Measurements from ENCODE around the gene BLCAP. TPM values are rescaled to one million over a fixed set of nuclear protein-coding genes. Genes with fewer than 3 reads are reported as not detected.

The BLCAP gene
- total RNA-seq, 3 donors from 2014 or later (not counting 1 experiment from before 2014, with no cell fraction given): 60.4 to 80.1 (median 77.9) TPM

DNA sequence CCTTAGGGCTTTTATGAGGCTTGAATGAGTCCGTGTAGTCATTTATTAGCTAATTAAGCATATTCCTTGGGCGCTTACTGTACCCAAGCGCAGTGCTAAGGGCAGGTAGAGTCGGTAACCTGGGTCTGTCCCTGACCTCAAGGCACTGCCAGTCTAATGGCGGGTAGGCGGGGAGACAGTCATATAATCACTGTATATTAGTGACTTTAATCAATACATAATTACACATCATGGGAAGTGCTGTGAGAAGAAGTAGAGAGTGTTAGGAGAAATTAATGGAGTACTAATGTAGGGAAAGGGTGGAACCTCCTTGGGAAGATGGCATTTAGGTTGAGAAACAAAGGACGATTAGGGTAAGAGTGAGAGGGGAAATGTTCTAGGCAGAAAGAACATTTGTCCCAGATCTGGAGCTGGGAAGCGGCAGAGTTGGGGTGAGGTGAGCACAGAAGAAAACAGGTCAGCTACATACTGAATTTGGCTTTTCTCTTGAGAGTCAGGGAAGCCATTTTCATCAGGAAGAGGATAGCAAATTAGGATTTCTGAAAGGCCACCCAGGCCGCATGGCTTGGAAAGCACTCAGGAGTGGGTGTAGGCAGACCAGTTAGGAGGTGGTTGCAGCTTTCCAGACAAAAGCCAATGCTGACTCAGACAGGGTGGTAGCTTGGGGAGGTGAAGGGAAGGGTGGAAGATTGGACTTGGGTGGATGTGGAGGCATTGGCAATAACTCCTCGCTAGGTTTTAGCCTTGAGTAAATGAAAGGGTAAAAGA lies 954 bp upstream of the BLCAP start:
- Histone ChIP-seq H3K4me3 (ENCODE audit: low read length) (peak overlapping the region; percentile 88), H3K27ac (ENCODE audit: low read length) (peak overlapping the region; percentile 90), H3K4me1 (ENCODE audit: control insufficient read depth, insufficient read depth, low read length) (peaks cover 40% of the 10 kb centered on the region), H3K36me3 (ENCODE audit: control insufficient read depth, insufficient read depth, low read length) (no peaks in the 10 kb centered on the region), H3K9me3 (ENCODE audit: control insufficient read depth, insufficient read depth, low read length) (no peaks in the 10 kb centered on the region), H3K27me3 (ENCODE audit: control insufficient read depth, insufficient read depth, low read length) (no peaks in the 10 kb centered on the region)
- WGBS (ENCODE audit: insufficient coverage): 59% methylated on average over 8 of the region's 10 CpGs
- no peaks in the 10 kb centered on the region for H3K36me3 Mint-ChIP-seq
- TF ChIP-seq, protein P1, sequence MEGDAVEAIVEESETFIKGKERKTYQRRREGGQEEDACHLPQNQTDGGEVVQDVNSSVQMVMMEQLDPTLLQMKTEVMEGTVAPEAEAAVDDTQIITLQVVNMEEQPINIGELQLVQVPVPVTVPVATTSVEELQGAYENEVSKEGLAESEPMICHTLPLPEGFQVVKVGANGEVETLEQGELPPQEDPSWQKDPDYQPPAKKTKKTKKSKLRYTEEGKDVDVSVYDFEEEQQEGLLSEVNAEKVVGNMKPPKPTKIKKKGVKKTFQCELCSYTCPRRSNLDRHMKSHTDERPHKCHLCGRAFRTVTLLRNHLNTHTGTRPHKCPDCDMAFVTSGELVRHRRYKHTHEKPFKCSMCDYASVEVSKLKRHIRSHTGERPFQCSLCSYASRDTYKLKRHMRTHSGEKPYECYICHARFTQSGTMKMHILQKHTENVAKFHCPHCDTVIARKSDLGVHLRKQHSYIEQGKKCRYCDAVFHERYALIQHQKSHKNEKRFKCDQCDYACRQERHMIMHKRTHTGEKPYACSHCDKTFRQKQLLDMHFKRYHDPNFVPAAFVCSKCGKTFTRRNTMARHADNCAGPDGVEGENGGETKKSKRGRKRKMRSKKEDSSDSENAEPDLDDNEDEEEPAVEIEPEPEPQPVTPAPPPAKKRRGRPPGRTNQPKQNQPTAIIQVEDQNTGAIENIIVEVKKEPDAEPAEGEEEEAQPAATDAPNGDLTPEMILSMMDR (IDR thresholded peaks at IDR 0.05): no peak
- no peak for DNase-seq
- peak overlapping the region; percentile 99 for H3K27ac Mint-ChIP-seq
- no peak for ATAC-seq
- peaks cover 47 to 58% of the 10 kb centered on the region in 2 donors for H3K4me1 Mint-ChIP-seq
- H3K4me3 Mint-ChIP-seq: peak overlapping the region; percentile 96
- intact Hi-C loops (cut with micrococcal nuclease): loop anchor here (5.0 to 10.0 kb wide), 2 partner anchors 351 to 1064 kb away; partner anchors contain the start of genes MROH8 and RPN2
- peaks cover 0 to 3% of the 10 kb centered on the region in 2 donors for H3K27me3 Mint-ChIP-seq (ENCODE audit: low read depth in 2 of 2)
- H3K9me3 Mint-ChIP-seq: no peaks in the 10 kb centered on the region

DNA sequence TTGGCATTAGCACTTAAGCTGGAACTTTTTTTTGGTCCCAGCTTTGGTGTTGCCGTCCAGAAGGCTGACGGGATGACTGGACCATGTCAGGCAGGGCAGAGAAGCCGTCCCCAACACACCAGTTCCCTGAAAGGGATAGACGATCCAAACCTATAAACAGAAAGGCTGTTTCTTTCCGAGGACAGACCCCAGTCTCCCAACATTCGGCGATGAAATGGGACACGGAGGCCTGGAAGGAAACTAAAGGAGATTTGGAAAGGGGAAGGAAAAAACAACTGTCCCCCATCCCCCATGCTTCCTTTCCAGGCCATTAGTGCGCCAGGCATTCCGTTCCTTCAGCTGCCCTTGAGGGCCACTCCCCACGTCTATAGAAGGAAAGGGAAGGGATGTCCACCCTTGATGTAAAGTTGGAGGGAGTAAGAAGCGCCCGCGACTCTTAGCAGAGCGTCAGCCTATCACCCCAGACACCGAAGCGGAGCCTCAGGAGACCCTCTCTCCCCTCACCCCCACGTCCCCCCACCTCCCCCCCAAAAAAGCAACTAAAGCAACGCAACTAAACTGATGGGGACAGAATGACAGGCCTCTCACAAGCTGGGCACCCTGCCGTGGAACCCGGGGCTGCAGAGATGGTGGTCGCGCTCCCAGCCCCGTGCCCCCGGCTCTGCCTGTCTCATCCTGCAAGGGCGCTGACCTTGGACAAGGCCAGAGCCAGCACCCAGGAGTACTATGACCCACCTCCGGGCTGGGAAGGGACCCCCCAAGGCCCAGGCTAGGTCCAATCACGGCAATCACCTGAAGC lies 638 bp downstream of the BLCAP start:
- no peaks in the 10 kb centered on the region for H3K9me3 ChIP-seq (ENCODE audit: control insufficient read depth, insufficient read depth, low read length)
- no peaks in the 10 kb centered on the region for H3K36me3 ChIP-seq (ENCODE audit: control insufficient read depth, insufficient read depth, low read length)
- 2% methylated on average over 17 of the region's 28 CpGs for WGBS (ENCODE audit: insufficient coverage)
- Mint-ChIP-seq H3K4me3 (peak overlapping the region; percentile 96), H3K27me3 (ENCODE audit: low read depth in 2 of 2) (peaks cover 0 to 3% of the 10 kb centered on the region in 2 donors), H3K9me3 (no peaks in the 10 kb centered on the region), H3K27ac (peak overlapping the region; percentile 99), H3K4me1 (peaks cover 52 to 66% of the 10 kb centered on the region in 2 donors), H3K36me3 (no peaks in the 10 kb centered on the region)
- peaks cover 40% of the 10 kb centered on the region for H3K4me1 ChIP-seq (ENCODE audit: control insufficient read depth, insufficient read depth, low read length)
- DNase-seq (peak in 1 of 2 donors; percentile 29), ATAC-seq (no peak)
- TF ChIP-seq, protein P1 (IDR thresholded peaks at IDR 0.05): no peak
- H3K27ac ChIP-seq (ENCODE audit: low read length): peak overlapping the region; percentile 90
- no peaks in the 10 kb centered on the region for H3K27me3 ChIP-seq (ENCODE audit: control insufficient read depth, insufficient read depth, low read length)
- H3K4me3 ChIP-seq (ENCODE audit: low read length): peak overlapping the region; percentile 88
- intact Hi-C loops (cut with micrococcal nuclease): loop anchor here (2.0 to 10.0 kb wide), 3 partner anchors 350 to 1062 kb away; partner anchors contain the start of genes MROH8 and RPN2

DNA sequence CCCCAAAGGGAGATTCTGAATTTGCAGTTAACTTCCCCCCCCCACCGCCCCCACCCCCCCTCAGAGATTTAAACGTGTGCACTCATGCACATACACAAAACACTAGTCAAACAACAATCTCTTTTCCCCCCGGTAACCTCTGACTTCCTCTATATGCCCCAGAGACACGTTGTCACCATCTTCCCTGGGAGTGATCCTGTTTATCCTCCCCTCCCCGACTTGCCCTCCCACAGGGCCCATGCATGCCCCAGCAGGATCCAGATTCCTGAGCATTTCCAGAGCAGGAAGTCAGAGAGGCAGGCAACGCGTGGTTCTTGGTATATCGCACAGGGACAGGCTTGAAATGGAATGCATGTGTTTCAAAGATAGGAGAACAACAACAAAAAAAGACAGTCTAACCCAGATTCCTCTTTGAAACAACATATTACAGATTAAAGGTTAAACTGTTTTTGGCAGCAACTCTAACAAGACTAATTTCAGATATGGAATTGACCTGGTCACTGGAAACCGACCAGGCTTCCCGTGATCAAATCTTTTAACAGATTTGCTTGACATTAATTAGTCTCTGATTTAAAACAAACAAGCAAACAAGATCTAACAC lies 1.3 kb downstream of the BLCAP start:
- WGBS (ENCODE audit: insufficient coverage): 13% methylated on average over 10 of the region's 10 CpGs
- intact Hi-C loops (cut with micrococcal nuclease): loop anchor here (2.0 to 10.0 kb wide), 3 partner anchors 349 to 1062 kb away; partner anchors contain the start of genes MROH8 and RPN2
- TF ChIP-seq, protein P1 (IDR thresholded peaks at IDR 0.05): no peak
- Histone ChIP-seq H3K27me3 (ENCODE audit: control insufficient read depth, insufficient read depth, low read length) (no peaks in the 10 kb centered on the region), H3K9me3 (ENCODE audit: control insufficient read depth, insufficient read depth, low read length) (no peaks in the 10 kb centered on the region), H3K36me3 (ENCODE audit: control insufficient read depth, insufficient read depth, low read length) (no peaks in the 10 kb centered on the region), H3K27ac (ENCODE audit: low read length) (no peak overlapping the region), H3K4me1 (ENCODE audit: control insufficient read depth, insufficient read depth, low read length) (peaks cover 43% of the 10 kb centered on the region), H3K4me3 (ENCODE audit: low read length) (peak overlapping the region; percentile 88)
- ATAC-seq (no peak), DNase-seq (peak in 1 of 2 donors; percentile 24)
- H3K27ac Mint-ChIP-seq: peak overlapping the region; percentile 99
- peaks cover 58 to 72% of the 10 kb centered on the region in 2 donors for H3K4me1 Mint-ChIP-seq
- H3K27me3 Mint-ChIP-seq (ENCODE audit: low read depth in 2 of 2): peaks cover 0 to 7% of the 10 kb centered on the region in 2 donors
- peak overlapping the region; percentile 96 for H3K4me3 Mint-ChIP-seq
- no peaks in the 10 kb centered on the region for H3K36me3 Mint-ChIP-seq
- H3K9me3 Mint-ChIP-seq: no peaks in the 10 kb centered on the region

Measured in natural killer cell (primary cell).